Fibroblast of mammary gland (primary cell): Measurements from ENCODE around the gene WWTR1.

Experiments
- DNase-seq: peaks from one replicate; pipeline ENCODE4 v3.0.0-alpha.2; 2010; ENCODE audit warnings: low read depth
- H3K4me3 ChIP-seq: 2 replicates; pipeline ENCODE4 v1.5.1; 2011; ENCODE audit warnings: low read depth, mild to moderate bottlenecking, low read length, moderate library complexity; ENCODE audit not compliant: control insufficient read depth
- CTCF ChIP-seq: conservative IDR thresholded peaks from 2 replicates; pipeline ENCODE4 v1.5.1; 2011; ENCODE audit warnings: low read depth, low read length, inconsistent platforms; ENCODE audit not compliant: control insufficient read depth, insufficient read depth

WWTR1 gene

GRCh38 chr3:149527531-149528339 lies 130.1 kb downstream of the WWTR1 start:
- TF ChIP-seq CTCF = peak; percentile 22

GRCh38 chr3:149523512-149524299 lies 134.1 kb downstream of the WWTR1 start:
- TF ChIP-seq CTCF = no peak
- DNase-seq = no peak
- H3K4me3 ChIP-seq = no peak overlapping the region

More at GRCh38 chr3:149527531-149528339, 130.1 kb downstream of the WWTR1 start:
- H3K4me3 ChIP-seq = no peak overlapping the region
- peak; percentile 51 for DNase-seq

DNA sequence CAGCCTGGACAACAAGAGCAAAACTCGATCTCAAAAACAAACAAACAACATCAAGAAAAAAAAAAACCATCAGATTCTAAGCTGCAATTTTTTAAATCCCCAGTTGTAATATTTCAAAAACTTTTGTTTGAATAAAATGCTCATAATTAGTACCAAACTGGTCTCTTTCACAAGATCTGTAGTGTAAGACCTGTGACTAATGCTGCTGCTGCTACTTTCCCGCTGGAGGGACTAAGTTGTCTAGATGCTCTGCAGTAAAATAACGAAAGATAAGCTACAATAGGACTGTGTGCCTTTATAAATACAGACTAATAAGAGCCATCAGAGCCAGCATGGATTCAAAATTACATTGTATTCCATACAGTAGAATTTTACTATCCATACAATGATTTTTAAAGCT lies 137.9 kb downstream of the WWTR1 start:
- no peak for TF ChIP-seq CTCF
- no peak overlapping the region for H3K4me3 ChIP-seq
- no peak for DNase-seq

GRCh38 chr3:149516920-149517319 lies 140.9 kb downstream of the WWTR1 start:
- TF ChIP-seq CTCF = no peak
- no peak for DNase-seq
- no peak overlapping the region for H3K4me3 ChIP-seq

DNA sequence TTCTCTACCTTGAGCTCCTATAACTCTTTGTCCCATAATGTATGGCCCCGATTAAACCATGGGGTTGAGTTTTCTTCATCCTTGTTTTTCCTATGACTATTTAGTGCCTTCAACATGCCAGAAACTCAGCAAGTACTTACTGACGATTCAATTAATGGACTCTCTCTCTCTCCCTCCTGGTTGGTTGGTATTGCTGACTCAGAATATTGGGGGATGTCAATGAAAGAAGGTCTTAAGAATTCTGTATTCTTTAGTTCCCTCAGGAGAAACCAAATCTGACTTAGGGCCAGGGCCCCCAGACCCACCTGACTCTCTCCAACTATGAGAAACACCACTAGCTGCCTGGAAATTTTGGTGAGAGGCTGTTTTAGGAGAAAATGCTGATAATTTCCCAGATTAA lies 142.6 kb downstream of the WWTR1 start:
- H3K4me3 ChIP-seq = no peak overlapping the region
- TF ChIP-seq CTCF = no peak
- no peak for DNase-seq

DNA sequence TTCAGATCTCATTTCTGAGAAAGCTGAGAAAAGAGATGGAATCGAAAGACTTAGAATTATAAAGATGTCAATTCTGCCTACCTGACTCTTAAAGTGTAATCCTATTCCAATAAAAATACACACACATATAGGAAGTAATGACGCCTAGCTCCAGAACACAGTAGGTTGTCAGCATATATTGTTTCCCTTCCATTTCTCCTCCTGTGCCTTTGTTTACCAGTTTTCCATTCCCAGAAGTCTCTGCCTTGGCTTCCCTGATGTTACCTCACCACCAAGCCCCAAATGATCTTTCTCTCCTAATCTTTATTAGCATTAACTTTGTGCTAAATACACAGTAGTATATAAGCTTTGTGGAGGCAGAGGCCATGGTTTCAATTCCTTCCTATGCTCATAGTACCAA lies 143.4 kb downstream of the WWTR1 start:
- no peak for DNase-seq
- TF ChIP-seq CTCF = no peak

More for the DNA sequence above, 143.4 kb downstream of the WWTR1 start:
- H3K4me3 ChIP-seq = no peak overlapping the region
